Astrocyte (in vitro differentiated cells and primary cell): Measurements from ENCODE around the gene OR4K13.

Source experiments
- EZH2 ChIP-seq: IDR thresholded peaks from 2 replicates; pipeline ENCODE4 v1.6.1; 2012; ENCODE audit warnings: mild to moderate bottlenecking, low read length, inconsistent platforms; ENCODE audit not compliant: insufficient read depth
- TF ChIP-seq, protein P1 (sequence below): IDR thresholded peaks from 2 replicates; pipeline ENCODE4 v1.5.1; 2011; ENCODE audit warnings: low read depth, mild to moderate bottlenecking, inconsistent platforms, low read length, moderate library complexity; ENCODE audit not compliant: insufficient read depth

DNA sequence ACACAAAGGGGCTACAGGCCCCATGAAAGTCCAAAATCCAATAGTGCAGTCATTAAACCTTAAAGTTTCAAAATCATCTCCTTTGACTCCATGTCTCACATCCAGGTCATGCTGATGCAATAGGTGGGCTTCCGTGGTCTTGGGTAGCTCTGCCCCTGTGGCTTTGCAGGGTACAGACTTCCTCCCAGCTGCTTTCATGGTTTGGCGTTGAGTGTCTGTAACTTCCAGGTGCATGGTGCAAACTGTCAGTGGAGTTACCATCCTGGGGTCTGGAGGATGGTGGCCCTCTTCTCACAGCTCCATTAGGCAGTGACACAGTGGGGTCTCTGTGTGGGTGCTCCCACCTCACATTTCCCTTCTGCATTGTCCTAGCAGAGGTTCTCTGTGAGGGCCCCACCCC is 42.4 kb downstream of the OR4K13 start:
- TF ChIP-seq, protein P1, sequence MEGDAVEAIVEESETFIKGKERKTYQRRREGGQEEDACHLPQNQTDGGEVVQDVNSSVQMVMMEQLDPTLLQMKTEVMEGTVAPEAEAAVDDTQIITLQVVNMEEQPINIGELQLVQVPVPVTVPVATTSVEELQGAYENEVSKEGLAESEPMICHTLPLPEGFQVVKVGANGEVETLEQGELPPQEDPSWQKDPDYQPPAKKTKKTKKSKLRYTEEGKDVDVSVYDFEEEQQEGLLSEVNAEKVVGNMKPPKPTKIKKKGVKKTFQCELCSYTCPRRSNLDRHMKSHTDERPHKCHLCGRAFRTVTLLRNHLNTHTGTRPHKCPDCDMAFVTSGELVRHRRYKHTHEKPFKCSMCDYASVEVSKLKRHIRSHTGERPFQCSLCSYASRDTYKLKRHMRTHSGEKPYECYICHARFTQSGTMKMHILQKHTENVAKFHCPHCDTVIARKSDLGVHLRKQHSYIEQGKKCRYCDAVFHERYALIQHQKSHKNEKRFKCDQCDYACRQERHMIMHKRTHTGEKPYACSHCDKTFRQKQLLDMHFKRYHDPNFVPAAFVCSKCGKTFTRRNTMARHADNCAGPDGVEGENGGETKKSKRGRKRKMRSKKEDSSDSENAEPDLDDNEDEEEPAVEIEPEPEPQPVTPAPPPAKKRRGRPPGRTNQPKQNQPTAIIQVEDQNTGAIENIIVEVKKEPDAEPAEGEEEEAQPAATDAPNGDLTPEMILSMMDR, result no peak
- TF ChIP-seq EZH2, result no peak
